GM21825 (cell line): ENCODE results near the gene KLC1.
A peak's percentile ranks its signal among the peaks of the same experiment; 100 is the strongest.
"Not testable (repeated sequence)": the region's sequence is repeated elsewhere in the genome, so short reads cannot be mapped to it uniquely, and the experiment has no call there.

Experiments
- ATAC-seq: cut with Tn5 transposase; IDR thresholded peaks from one replicate; pipeline ENCODE4 v1.9.1; 2021; ENCODE audit warnings: mild to moderate bottlenecking, moderate library complexity; ENCODE audit not compliant: unreplicated experiment

Gene KLC1

DNA sequence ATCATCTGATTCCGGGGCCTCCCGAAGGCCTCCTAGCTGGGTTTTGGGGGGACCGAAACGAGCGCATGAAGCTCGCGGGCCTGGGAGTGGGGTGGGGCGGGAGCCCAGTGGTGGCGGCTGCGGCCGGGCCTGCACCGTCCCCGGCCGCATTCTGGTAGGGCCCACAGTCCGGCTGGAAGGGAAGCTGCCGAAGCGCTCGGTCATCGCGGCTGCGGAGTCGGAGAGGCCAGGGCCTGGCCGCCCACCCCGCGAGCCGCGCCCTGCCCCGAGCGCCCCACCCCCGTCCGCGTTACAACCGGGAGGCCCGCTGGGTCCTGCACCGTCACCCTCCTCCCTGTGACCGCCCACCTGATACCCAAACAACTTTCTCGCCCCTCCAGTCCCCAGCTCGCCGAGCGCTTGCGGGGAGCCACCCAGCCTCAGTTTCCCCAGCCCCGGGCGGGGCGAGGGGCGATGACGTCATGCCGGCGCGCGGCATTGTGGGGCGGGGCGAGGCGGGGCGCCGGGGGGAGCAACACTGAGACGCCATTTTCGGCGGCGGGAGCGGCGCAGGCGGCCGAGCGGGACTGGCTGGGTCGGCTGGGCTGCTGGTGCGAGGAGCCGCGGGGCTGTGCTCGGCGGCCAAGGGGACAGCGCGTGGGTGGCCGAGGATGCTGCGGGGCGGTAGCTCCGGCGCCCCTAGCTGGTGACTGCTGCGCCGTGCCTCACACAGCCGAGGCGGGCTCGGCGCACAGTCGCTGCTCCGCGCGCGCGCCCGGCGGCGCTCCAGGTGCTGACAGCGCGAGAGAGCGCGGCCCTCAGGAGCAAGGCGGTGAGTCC lies at the start of gene KLC1:
TSS of gene KLC1 (plus strand) at position 528 of the 819 bp plus-strand sequence. CDS start 25,354 bp downstream, outside the sequence.
- ATAC-seq = peak; percentile 40

DNA sequence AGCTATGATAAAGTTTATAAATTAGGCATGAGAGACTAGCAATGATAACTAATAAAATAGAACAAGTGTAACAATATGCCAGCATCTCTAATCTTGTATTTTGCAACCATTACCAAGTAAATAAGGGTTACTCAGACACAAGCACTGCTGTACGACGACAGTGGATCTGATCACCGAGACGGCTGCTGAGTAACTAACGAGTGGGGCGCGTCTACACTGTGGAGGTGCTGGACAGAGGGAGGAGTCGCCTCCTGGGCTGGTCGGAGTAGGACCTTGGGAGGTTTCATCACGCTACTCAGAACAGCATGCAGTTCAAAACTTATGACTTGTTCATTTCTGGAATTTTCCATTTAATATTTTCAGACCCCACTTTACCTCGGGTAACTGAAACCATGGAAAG lies 47.8 kb upstream of the KLC1 start:
- no peak for ATAC-seq

DNA sequence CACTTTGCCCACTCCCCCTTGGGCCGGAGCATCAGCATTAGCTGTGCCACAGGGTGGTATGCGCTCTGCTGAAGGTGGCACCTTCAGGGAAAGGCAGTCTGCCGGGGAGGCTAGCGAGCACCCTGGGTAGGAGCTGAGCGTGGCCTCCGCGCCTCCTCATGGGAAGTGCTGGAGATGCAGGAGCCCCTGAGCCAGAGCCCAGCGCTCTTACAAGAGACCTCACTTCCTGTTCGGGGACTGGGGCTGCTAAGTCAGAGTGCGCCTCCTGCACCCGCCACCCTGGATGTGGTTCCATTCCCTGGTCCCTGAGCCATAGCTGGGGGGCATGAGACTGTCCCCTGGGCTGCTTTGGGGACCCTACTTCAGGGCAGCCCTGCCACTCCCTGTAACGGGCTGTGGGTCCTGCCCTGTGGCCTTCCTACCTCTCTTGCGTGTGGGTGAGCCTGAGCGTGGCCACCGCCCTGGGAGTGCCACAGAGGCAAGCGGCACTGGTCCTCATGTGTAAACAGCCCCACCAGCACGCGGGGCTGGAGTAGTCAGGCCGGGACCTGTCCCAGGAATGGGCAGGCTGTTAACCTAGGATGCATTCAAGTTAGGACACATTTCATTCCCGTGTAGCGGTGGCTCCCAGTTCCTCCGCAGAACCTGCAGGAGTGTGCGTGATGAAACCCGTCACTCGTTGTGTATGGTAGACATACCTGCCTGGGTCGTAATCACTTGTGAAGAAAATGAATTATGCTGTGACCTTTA lies 46.9 kb upstream of the KLC1 start:
- ATAC-seq = no peak

DNA sequence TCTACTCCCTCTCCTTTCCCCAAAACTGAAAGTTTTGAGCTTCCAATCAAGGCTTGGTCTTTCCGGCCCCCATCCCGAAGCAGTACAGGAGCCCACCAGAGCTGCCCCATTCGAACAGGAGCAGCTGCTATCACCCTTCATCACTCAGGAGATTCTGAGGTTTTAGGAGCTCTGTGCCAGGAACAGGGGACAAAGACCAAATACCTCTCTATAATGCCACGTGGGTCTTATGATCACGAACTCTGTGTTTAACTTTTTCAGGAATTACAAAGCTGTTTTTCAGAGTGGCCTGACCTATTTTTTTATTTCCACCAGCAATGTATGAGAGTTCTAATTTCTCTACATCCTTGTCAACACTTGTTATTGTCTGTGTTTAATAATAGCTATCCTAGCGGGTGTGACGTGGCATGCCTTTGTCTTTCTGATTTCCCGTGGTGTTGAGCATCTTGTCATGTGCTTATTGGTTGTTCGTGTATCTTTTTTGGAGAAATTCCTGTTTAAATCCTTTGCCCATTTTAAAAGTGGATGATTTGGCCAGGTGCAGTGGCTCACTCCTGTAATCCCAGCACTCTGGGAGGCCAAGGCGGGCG lies 44.6 kb upstream of the KLC1 start:
- no peak for ATAC-seq

DNA sequence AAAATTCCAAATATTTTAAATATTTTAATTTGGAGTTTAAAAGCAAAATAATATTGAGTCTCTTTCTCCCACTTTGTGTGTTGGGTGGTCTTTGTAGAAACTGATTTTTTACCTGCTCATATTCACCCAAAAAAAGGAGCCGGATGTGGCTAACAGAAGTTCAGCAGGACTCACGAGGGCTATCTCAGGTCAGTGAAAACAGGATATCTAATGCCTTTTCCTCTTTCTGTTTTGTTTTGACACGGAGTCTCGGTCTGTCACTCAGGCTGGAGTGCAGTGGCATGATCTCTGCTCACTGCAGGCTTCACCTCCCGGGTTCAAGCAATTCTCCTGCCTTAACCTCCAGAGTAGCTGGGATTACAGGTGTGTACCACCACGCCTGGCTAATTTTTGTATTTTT lies 35.4 kb upstream of the KLC1 start:
- peak; percentile 74 for ATAC-seq

DNA sequence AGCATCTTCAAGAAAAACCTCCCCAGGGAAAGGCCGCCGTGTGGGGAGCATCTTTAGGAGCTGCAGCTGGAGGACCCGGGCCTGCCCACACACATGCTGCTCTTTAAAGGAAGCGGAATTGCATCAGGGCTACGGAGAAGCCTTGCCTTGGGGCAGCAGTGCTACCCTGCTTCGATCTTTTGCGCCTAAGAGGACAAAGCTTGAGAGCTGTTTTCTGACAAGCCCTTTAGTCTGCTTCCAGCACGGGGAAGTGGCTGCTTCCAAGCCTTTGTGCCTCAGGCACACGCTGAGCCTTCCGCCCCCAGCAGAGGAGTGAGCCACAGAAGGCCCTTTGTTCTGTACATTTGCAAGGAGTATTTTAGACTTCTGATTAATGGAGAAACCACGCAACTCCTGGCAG lies 34.7 kb upstream of the KLC1 start:
- ATAC-seq = no peak

DNA sequence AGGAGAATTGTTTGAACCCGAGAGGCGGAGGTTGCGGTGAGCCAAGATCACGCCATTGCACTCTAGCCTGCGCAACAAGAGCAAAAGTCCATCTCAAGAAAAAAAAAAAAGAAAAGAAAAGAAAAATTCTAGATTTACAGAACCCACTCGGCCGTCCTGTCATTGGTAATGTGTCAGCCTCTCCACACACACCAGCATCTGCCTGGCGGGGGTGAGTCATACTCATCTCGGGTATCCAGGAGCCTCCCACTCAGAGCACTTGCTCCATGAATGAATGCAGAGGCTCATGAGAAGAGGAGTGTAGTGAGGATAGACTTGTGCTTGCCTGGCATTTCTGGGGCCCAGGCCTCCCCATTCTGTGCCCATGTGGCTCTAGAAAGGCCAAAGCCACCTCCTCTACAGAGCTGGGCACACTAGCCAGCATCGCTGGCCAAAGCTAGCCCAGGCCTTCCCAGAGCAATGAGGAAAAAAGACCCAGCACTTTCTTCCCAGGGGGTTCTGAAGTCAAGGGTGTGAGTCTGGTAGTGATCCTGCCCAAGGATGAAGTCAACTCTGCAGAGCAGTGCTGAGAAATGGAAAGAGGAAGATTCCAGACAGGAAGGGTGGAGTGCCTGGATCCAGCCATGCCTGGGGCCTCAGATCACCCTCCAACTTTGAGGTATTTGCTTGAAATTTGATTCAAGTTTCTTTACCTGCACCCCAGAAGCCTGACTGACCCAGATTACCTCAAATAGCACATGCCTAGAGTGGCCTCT lies 31.2 kb upstream of the KLC1 start:
- ATAC-seq = no peak

DNA sequence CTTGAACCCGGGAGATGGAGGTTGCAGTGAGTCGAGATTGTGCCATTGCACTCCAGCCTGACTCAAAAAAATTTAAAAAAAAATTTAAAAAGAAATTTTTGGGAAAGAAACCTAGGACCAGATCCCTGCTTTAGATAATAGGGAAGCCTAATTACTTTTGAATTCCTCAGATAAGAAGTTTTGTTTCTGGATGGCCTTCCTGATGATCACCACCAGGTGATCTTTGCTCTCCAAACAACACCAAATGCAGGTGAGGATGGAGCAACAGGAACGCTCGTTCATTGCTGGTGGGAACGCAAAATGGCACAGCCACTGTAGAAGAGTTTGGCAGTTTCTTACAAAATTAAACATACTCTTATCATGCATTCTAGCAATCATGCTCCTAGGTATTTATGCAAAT lies 28.5 kb upstream of the KLC1 start:
- no peak for ATAC-seq

DNA sequence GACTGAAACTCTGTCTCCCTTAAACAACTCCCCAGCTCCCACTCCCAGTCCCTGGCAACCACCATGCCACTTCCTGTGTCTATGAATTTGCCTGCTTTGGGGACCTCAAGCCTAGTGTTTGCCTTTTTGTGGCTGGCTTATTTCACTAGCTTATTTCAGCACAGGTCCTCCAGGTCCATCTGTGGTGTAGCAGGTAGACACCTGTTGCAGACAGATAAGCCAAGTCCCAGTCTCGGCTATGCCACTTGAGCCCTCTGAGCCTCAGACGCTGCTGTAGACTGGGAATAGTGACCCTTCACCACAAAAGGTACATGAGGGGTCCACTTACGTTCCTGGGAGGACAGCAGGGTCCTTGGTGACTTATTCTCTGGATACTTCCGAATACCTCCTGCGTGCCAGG lies 24.4 kb upstream of the KLC1 start:
- ATAC-seq = no peak

DNA sequence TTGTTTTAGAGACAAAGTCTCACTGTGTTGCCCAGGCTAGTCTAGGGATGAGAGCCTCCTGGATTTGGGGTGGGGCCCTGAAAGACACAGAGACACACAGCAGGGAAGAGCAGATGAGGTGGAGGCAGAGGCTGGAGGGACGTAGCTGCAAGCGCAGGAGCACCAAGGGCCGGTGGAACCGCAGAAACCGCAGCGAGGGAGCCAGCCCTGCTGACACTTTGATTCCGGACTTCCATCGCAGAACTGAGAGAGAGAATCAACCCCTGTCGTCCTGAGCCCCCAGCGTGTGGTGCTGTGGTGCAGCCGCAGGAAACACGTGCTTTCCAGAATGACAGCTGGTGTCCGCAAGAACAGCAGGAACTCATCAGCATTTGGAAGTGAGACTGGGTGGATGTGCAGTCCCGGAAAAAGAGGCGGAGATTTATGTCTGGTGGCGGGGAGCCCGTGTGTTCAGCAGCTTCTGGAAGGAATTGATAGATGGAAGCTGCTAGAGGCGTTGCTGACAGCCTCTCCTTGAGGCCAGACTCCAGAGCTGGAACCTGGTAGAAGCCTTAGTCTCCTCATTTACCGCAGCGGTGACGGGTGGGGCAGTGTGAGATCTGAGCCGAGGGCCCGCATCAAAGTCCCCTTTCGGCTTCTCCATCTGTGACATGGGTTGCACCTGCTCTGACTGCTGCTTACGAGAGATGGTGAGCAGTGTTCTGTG lies 21.9 kb upstream of the KLC1 start:
- ATAC-seq = peak; percentile 77

DNA sequence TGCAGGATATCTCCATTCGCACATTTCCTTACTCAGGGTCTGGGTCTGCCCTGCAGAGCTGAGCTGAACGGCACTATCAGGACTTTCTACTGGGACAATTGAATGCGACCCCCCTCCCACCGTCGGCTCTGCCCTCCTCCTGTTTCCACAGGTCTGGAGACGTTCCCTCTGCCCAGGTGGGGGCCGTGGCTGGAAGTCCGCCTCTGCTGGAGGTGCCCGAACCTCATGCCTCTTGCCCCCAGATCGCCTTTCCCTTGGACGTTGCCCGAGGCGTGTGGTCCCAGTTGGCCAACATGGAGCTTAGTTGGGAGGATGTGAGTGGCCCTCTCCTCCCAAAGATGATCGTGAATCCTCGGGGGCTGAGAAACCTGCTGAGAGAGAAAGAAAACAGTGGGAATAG lies 21.2 kb upstream of the KLC1 start:
- no peak for ATAC-seq

DNA sequence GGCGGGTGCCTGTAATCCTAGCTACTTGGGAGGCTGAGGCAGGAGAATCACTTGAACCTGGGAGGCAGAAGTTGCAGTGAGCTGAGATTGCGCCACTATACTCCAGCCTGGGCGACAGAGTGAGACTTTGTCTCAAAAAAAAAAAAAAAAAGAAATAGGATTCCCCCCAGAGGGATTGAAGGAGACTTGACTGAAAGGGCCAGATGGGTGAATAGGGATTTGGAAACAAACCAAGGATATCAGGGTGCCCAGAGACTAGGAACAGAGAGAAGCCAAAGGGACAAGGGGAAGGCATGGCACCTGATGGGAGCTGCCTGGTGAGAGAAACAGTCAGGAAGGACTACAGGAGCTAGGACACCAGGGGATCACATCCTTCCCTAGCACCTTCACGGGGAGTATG lies 19.9 kb upstream of the KLC1 start:
- ATAC-seq = not testable (repeated sequence)

DNA sequence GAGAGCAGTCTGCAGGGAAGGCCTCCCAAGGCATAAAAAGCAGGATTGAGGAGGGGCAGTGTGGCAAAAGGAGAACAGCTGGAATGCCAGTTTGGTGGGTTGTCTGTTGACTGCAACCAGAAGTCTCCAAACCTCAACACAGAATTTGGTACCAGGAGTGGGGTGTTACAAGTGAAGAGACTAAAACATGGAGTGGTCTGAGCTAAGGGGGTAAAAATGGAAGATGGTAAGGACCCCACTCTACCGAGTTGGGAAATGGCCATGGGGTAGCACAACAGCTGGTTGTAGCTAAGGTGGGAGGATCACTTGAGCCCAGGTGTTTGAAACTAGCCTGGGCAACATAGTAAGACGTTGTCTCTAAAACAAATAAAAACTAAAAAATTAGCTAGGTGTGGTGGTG lies 17.8 kb upstream of the KLC1 start:
- ATAC-seq = no peak

DNA sequence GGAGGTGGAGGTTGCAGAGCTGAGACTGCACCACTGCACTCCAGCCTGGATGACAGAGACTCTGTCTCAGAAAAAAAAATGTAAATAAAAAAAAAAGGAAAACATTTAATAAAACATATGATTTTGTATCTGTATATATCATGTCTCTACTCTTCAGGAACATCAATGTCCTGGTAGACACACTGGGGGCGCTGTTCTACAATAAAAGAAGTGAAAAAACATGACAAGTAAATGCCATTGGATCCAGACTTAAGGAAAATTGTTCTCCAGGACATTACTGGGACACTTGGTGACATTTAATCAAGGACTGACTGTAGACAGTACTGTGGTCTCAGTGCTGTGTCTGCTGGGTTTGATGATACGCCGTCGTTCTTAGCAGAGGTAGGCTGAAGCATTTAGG lies 15.5 kb upstream of the KLC1 start:
- ATAC-seq = no peak

DNA sequence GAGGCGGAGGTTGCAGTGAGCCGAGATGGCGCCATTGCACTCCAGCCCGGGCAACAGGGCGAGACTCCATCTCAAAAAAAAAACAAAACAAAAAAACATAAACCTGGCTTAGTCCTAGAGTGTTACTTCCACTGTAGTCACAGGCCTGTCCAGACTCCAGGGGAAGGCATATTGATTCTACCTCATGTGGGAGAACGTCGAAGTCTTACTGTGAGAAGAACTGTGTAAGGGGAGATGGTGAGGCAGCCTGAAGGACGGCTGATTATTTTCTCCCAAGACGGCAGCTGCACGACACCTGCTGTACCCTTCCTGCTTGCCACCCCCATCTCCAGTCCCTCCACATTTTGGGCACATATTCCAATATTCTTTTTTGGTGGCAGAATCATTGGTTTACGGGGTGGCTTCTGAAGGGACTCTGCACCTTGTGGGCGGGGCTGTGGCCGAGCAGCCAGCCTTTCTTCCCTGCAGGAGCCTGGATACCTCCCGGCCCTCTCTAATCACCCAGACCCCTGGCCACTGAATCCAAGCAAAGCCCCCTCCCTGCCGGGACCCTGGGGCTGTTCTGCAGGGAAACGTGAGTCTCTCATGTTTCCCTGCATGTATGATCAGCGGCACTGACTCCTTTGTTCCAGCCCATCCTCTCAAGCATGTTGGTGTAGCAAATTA lies 12.2 kb upstream of the KLC1 start:
- no peak for ATAC-seq

DNA sequence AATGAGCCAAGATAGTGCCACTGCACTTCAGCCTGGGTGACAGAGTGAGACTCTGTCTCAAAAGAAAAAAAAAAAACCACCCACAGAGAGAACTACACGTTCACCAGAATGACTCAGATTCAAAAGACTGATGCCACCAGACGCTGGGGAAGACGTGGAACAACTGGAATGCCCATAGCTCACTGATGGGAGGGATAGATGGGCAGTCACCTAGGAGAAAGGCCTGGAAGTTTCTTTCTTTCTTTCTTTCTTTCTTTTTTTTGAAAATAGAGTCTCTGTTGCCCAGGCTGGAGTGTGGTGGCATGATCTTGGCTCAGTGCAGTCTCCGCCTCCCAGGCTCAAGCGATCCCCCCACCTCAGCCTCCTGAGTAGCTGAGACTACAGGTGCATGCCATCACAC lies 10.0 kb upstream of the KLC1 start:
- ATAC-seq = no peak

DNA sequence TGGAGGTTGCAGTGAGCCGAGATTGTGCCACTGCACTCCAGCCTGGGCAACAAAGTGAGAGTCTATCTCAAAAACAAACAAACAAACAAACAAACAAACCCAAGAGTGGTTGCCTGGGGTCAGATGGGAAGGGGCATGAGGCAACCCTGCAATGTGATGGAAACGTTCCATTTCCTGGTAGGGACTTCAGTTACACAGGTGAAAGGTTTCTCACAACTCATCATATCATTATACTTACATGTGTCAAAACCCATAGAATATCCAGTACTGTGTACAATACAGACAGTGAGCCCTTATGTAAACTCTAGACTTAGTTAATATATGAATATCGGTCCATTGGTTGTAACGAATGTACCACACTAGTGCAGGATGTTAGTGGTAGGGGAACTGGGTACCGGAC lies 7.2 kb upstream of the KLC1 start:
- ATAC-seq = no peak

DNA sequence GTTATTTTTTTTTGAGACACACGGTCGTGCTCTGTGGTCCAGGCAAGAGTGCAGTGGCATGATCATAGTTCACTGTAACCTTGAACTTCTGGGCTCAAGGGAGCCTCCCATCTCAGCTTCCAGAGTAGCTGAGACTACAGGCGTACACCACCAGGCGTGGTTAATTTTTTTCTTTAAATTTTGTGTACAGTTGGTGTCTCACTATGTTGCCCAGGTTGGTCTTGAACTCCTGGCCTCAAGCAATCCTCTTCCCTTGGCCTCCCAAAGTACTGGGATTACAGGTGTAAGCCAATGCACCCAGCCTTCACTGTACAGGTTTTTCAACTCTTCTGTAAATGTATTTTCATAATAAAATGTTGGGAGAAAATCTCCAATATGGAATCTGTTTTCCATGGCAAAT lies 5.7 kb upstream of the KLC1 start:
- ATAC-seq = no peak

DNA sequence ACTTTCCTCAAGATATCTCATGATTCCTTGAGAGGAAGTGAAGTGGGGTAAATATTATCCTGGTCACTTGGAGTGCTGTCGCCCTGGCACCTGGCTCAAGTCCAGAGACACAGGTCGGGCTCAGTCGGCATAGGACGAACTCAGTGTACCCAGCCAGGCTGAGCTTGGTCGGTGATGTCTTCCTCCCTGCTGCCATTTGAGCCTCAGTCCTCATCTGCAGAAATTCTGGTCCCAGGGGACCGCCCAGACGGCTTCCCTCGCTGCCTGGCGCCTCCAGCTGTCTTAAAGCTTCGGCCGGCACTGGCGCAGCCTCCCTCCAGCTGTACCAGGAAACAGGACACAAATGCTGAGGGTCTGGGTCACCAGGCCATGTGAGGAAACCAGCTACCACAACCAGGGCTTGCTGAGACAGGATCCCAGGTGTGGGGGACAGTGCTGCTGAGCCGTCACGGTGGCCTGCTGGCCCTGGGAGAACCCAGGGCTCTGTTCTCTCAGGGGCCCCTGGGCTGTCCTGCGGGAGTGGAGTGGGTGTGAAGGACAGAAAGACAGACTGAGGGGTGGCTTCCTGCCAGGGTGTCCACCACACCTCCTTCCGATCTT lies 5.0 kb upstream of the KLC1 start:
- no peak for ATAC-seq

DNA sequence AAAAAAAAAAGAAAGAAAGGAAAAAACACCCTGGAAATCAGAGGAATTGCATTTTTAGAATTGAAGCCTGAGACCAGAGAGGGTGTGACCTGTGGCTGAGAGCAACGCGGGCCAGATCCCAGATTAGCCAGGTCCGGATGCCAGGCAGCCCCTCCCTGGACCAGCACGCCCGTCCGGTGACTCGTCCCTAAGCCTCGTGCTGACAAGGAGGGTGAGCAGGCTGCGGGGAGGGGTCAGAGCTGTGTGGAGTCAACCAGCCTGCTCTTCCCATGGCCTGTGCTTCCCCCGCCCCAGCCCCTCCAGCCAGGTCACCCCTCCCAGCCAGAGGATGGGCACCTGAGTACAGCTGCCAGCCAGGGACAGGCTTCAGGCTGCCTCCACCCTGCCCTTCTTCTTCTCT lies 4.2 kb upstream of the KLC1 start:
- no peak for ATAC-seq
